Pancreas (tissue), 10 donors: Measurements from ENCODE around the gene RAMAC. TPM values are rescaled to one million over a fixed set of nuclear protein-coding genes. Genes with fewer than 3 reads are reported as not detected.
"Not testable (repeated sequence)": the region's sequence is repeated elsewhere in the genome, so short reads cannot be mapped to it uniquely, and the experiment has no call there.

Experiments used
- ATAC-seq, 4 donors: fragments of 200-7000 bp; cut with Tn5 transposase; one replicate each; pipeline versions ENCODE4 v1.8.0 to v1.9.1; 2020; ENCODE audit warnings: mild to moderate bottlenecking in 4 of 4, moderate library complexity in 4 of 4
- DNase-seq, 6 donors: peaks; one replicate each; pipeline ENCODE4 v3.0.0-alpha.2; 2020
- FAIRE-seq: peaks from 2 replicates; lab custom pipeline; 2012; peaks lifted over from hg19 to GRCh38; lab: Jason Lieb, UNC
- H3K27ac ChIP-seq, 4 donors: fragments of 200-600 bp; sonication (generic); 1 replicate in 3 of 4; 2 replicates in 1 of 4; pipeline versions ENCODE4 v1.5.0 to v1.8.0; 2020
- H3K27me3 ChIP-seq, 4 donors: fragments of 200-600 bp; one replicate each; pipeline ENCODE4 v1.8.0; 2021
- H3K36me3 ChIP-seq, 3 donors: fragments of 200-600 bp; sonication (generic) in 1 of 3; one replicate each; pipeline versions ENCODE4 v1.5.0 to v1.8.0; 2020 to 2021
- H3K4me1 ChIP-seq, 3 donors: fragments of 200-600 bp; one replicate each; pipeline ENCODE4 v1.8.0; 2021
- H3K4me3 ChIP-seq, 4 donors: fragments of 200-600 bp; sonication (generic) in 2 of 4; one replicate each; pipeline versions ENCODE4 v1.5.0 to v1.8.0; 2020 to 2021
- H3K9me3 ChIP-seq, 4 donors: fragments of 200-600 bp; one replicate each; pipeline ENCODE4 v1.8.0; 2021
- WGBS, 2 donors: extraction: QIAGEN DNeasy Blood & Tissue Kit; methylation state at CpG; one replicate each; pipeline ENCODE4 v1.1.7; 2013; 5-methylcytosine and 5-hydroxymethylcytosine counted together
- intact Hi-C, 3 donors: fragments of 100-400 bp; cut with DNase I; formaldehyde crosslinking; loops; one replicate each; pipeline versions ENCODE4 v1.11.1 to v1.14.2; 2022
- polyA plus RNA-seq, 2 donors: library from polyadenylated mRNA; stranded (reverse); fragments of 200-250 nt; gene quantifications; one replicate each; pipeline ENCODE4 v1.2.3, GENCODE V29; 2013
- total RNA-seq, 6 donors: library from RNA; stranded (reverse); fragmentation: NEBNext Ultra II Directional in 4 of 6; extraction: Animal tissue kit (Norgen Biotek cat#: 25700) in 4 of 6; gene quantifications; one replicate each; pipeline versions ENCODE4 v1.2.1 to v1.2.4, GENCODE V29; 2021 to 2023
- TF ChIP-seq, protein P1 (sequence below), 4 donors: fragments of 200-600 bp; sonication (generic) in 3 of 4; IDR thresholded peaks; one replicate each; pipeline versions ENCODE4 v1.5.0 to v1.8.0; 2021; ENCODE audit warnings: antibody characterized with exemption in 4 of 4
- donor health status: healthy with polysubstance abuse.
- donor health status: DM: no; HTN: no; CAD: no; lungs with moderate emphysema.
- donor health status: DM: no; HTN: no; CAD: no.
- donor health status: control.
- donor health status: control.
- donor health status: Bipolar disorder and iron deficiency.
- donor health status: DM: yes; HTN: yes; CAD: no.
- donor health status: DM: no; HTN: no; CAD: no.
- donor health status: DM: no; HTN: no; CAD: no.
- donor health status: DM: yes; HTN: yes; CAD: no.

The RAMAC gene
- total and polyA plus RNA-seq, 8 donors: 7.0 to 15.5 (median 9.8) TPM

DNA sequence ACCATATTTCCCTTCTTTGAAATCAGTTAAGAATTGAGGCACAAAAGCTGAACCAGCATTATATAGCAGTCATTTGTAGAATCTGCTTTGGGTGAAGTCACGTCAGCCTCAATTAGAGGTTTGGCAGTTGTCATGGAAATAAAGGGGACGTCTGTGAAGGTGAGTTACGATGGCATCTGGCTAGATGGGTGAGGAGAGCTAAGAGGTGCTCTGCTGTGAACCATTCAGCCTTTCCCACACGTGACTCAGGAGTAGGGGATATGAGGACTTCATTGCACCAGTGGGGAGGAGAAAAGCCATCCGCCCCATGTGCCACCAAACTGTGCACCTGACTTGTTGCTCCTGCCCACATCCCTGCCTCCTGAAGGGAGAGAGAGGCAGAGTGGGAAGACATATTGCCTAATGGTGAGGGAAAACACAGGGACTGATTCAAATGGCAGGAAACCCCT lies 28.2 kb downstream of the RAMAC start:
- H3K27ac ChIP-seq: no peak overlapping the region
- TF ChIP-seq, protein P1, sequence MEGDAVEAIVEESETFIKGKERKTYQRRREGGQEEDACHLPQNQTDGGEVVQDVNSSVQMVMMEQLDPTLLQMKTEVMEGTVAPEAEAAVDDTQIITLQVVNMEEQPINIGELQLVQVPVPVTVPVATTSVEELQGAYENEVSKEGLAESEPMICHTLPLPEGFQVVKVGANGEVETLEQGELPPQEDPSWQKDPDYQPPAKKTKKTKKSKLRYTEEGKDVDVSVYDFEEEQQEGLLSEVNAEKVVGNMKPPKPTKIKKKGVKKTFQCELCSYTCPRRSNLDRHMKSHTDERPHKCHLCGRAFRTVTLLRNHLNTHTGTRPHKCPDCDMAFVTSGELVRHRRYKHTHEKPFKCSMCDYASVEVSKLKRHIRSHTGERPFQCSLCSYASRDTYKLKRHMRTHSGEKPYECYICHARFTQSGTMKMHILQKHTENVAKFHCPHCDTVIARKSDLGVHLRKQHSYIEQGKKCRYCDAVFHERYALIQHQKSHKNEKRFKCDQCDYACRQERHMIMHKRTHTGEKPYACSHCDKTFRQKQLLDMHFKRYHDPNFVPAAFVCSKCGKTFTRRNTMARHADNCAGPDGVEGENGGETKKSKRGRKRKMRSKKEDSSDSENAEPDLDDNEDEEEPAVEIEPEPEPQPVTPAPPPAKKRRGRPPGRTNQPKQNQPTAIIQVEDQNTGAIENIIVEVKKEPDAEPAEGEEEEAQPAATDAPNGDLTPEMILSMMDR (IDR thresholded peaks at IDR 0.05): no peak
- ATAC-seq (no peak), FAIRE-seq (no peak), DNase-seq (no peak)
- H3K4me3 ChIP-seq: no peak overlapping the region
- peaks cover 0 to 15% (median 0%) of the 10 kb centered on the region in 3 donors for H3K36me3 ChIP-seq
- intact Hi-C loops: no loop called here
- WGBS, 2 donors: 65% methylated on average over 5 of the region's 5 CpGs
- H3K27me3 ChIP-seq: no peaks in the 10 kb centered on the region
- H3K9me3 ChIP-seq: no peaks in the 10 kb centered on the region
- peaks cover 10 to 21% (median 19%) of the 10 kb centered on the region in 3 donors for H3K4me1 ChIP-seq

DNA sequence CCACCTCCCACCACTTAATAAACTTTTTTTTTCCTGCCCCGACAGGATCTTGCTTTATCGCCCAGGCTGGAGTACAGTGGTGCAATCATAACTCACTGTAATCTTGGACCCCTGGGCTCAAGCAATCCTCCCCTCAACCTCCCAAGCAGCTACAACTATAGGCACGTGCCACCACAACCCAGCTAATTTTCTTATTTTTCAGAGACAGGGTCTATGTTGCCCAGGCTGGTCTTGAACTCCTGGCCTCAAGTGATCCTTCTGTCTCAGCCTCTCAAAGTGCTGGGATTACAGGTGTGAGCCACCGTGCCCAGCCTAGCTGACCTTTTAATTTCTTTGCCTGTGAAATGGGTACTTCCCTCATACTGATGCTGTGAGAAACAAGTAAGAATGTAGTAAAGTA lies 29.4 kb downstream of the RAMAC start:
- intact Hi-C loops: no loop called here
- 84 to 87% methylated on average over 4 of the region's 4 CpGs for WGBS, 2 donors
- Histone ChIP-seq H3K27me3 (no peaks in the 10 kb centered on the region), H3K9me3 (no peaks in the 10 kb centered on the region), H3K27ac (no peak overlapping the region), H3K36me3 (peaks cover 0 to 20% (median 0%) of the 10 kb centered on the region in 3 donors), H3K4me1 (peaks cover 3 to 13% (median 13%) of the 10 kb centered on the region in 3 donors), H3K4me3 (no peak overlapping the region)
- TF ChIP-seq, protein P1 (IDR thresholded peaks at IDR 0.05): no peak
- FAIRE-seq (no peak), DNase-seq (no peak), ATAC-seq (no peak)

DNA sequence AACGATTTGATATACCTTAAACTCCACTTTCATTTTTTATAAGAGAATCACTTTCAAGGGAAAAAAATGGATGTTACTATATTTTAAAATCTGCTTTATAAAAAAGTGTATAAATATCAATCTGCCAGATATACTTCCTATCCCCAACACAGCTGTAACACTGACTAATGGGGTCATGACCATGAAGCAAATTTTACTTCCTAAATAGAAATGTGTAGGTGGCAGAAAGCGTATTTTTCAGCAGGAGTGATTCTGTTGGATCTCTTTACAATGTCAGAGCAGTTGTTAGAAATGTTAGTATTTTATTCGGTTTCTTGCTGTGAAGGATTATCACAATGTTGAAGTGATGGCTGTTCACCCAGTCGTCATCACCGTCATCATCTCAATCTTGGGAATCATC lies 30.9 kb downstream of the RAMAC start:
- Histone ChIP-seq H3K4me1 (peaks cover 0 to 7% (median 7%) of the 10 kb centered on the region in 3 donors), H3K27ac (no peak overlapping the region), H3K4me3 (no peak overlapping the region), H3K27me3 (no peaks in the 10 kb centered on the region), H3K9me3 (no peaks in the 10 kb centered on the region), H3K36me3 (peaks cover 0 to 22% (median 0%) of the 10 kb centered on the region in 3 donors)
- TF ChIP-seq, protein P1 (IDR thresholded peaks at IDR 0.05): no peak
- intact Hi-C loops: no loop called here
- FAIRE-seq (no peak), ATAC-seq (no peak), DNase-seq (no peak)
- WGBS, 2 donors: 86 to 88% methylated on average over 5 of the region's 5 CpGs

DNA sequence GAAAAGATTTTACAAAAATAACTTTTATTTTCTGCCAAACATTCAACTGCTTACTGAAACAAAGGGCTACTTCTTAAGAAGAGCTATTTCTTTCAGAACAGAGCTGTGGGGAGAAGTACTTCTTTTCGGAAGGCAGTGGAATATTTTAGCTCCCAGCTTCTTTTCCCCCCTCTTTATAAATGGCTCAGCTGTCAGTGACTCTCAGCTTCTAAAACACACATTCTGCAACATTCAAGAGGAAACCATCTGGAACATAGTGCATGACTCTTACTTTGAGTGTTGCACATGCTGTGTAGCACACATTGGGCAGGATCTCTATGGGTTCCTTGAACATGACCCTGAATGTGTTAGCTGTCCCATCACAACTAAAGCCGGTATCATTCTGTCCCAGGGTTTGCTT lies 32.4 kb downstream of the RAMAC start:
- no peak for FAIRE-seq
- no peaks in the 10 kb centered on the region for H3K4me1 ChIP-seq
- no peak for ATAC-seq
- peaks cover 0 to 22% (median 0%) of the 10 kb centered on the region in 3 donors for H3K36me3 ChIP-seq
- H3K27ac ChIP-seq: no peak overlapping the region
- TF ChIP-seq, protein P1 (IDR thresholded peaks at IDR 0.05): no peak
- DNase-seq: no peak
- H3K4me3 ChIP-seq: no peak overlapping the region
- H3K9me3 ChIP-seq: no peaks in the 10 kb centered on the region
- no peaks in the 10 kb centered on the region for H3K27me3 ChIP-seq
- intact Hi-C loops: no loop called here
- 93 to 100% methylated on average over 2 of the region's 2 CpGs for WGBS, 2 donors

DNA sequence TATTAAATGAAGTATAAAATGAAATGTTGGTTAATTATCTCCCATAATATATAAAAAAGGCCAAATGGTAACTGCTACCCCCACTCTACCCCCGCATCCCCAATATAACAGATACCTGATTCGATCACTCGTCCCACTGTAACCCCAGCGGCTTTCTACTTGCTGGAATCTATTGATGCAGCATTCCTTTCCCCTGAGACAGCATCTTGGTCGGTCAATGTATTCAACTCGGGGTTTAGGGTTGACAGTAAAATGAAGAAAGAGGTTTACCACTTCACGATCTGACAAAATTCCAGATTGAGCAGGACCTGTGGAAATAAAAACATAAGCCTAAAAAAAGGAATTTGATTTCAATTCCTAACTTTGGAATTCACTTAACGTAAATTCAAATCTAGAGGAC lies 44.0 kb downstream of the RAMAC start:
- TF ChIP-seq, protein P1 (IDR thresholded peaks at IDR 0.05): no peak
- H3K36me3 ChIP-seq: peaks cover 0 to 9% (median 0%) of the 10 kb centered on the region in 3 donors
- DNase-seq: no peak
- no peak for ATAC-seq
- 92 to 96% methylated on average over 8 of the region's 8 CpGs for WGBS, 2 donors
- no peak for FAIRE-seq
- H3K4me3 ChIP-seq: no peak overlapping the region
- intact Hi-C loops: no loop called here
- no peaks in the 10 kb centered on the region for H3K4me1 ChIP-seq
- no peaks in the 10 kb centered on the region for H3K9me3 ChIP-seq
- no peaks in the 10 kb centered on the region for H3K27me3 ChIP-seq
- H3K27ac ChIP-seq: no peak overlapping the region

DNA sequence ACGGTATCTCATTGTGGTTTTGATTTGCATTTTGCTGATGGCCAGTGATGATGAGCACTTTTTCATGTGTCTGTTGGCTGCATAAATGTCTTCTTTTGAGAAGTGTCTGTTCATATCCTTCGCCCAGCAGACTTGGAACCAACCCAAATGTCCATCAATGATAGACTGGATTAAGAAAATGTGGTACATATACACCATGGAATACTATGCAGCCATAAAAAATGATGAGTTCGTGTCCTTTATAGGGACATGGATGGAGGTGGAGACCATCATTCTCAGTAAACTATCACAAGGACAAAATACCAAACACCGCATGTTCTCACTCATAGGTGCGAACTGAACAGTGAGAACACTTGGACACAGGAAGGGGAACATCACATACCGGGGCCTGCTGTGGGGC lies 45.2 kb downstream of the RAMAC start:
- H3K4me1 ChIP-seq, ATAC-seq, FAIRE-seq, DNase-seq, H3K4me3 ChIP-seq, H3K27ac ChIP-seq, H3K9me3 ChIP-seq, H3K36me3 ChIP-seq, intact Hi-C loops, H3K27me3 ChIP-seq: not testable (repeated sequence)
- 96 to 98% methylated on average over 6 of the region's 6 CpGs for WGBS, 2 donors
